HL-60 (cell line): ENCODE data around the gene PCSK5.
"Not testable (repeated sequence)": the region's sequence is repeated elsewhere in the genome, so short reads cannot be mapped to it uniquely, and the experiment has no call there.

Source experiments
- DNase-seq, 2 experiments: peaks; one replicate each; pipeline ENCODE4 v3.0.0-alpha.2; 2010 to 2020; ENCODE audit warnings: low read depth in 1 of 2, low spot score in 1 of 2
- H3K27ac ChIP-seq: fragments of 250-450 bp; sonication (Bioruptor Pico); replicated peaks from 2 replicates; pipeline ENCODE4 v1.5.1; 2020; ENCODE audit warnings: mild to moderate bottlenecking, moderate library complexity
- H3K27me3 ChIP-seq: fragments of 250-450 bp; sonication (Bioruptor Pico); 2 replicates; pipeline ENCODE4 v1.5.1; 2021; ENCODE audit warnings: mild to moderate bottlenecking, moderate library complexity; ENCODE audit not compliant: insufficient read depth, poor library complexity, severe bottlenecking
- H3K4me3 ChIP-seq: replicated peaks from 2 replicates; pipeline ENCODE4 v1.5.1; 2011; ENCODE audit warnings: mild to moderate bottlenecking, control low read depth, low read length; ENCODE audit not compliant: insufficient read depth
- CTCF ChIP-seq: IDR thresholded peaks from one replicate; pipeline ENCODE4 v1.5.1; 2011; ENCODE audit warnings: low read length, control low read depth, inconsistent platforms; ENCODE audit not compliant: insufficient read depth
- GABPA ChIP-seq: IDR thresholded peaks from 2 replicates; pipeline ENCODE4 v1.6.1; 2012; ENCODE audit warnings: low read depth
- POLR2AphosphoS5 ChIP-seq: IDR thresholded peaks from 2 replicates; pipeline ENCODE4 v1.6.1; 2012; ENCODE audit warnings: low read depth
- SPI1 ChIP-seq: IDR thresholded peaks from 2 replicates; pipeline ENCODE4 v1.6.1; 2012; ENCODE audit warnings: low read depth, mild to moderate bottlenecking, borderline replicate concordance
- TF ChIP-seq, protein P1 (sequence below): IDR thresholded peaks from 2 replicates; pipeline ENCODE4 v1.6.1; 2012; ENCODE audit warnings: low read depth; ENCODE audit not compliant: insufficient replicate concordance

The PCSK5 gene

GRCh38 chr9:76362332-76363031, 472.0 kb downstream of the PCSK5 start:
- H3K27ac ChIP-seq, H3K4me3 ChIP-seq, DNase-seq, H3K27me3 ChIP-seq: not testable (repeated sequence)

DNA sequence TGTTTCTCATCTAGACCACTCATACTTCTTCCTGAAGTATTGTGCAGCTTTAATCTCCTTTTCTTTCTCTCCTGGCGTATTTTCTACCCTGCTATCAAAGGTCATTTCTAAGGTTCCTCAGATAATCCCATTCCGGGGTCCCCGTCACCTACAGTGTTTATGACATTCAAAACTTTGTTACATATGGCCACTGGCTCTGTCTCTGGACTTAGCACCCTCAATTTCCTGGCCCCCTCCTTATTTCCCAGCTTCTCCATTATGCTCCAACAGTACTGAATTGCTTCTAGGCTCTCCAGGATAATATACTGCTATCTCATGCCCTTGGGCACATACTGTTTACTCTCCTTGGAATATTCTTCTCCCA, 472.5 kb downstream of the PCSK5 start:
- no peak overlapping the region for H3K4me3 ChIP-seq
- TF ChIP-seq POLR2AphosphoS5 (no peak), CTCF (no peak), GABPA (no peak), SPI1 (no peak)
- TF ChIP-seq, protein P1, sequence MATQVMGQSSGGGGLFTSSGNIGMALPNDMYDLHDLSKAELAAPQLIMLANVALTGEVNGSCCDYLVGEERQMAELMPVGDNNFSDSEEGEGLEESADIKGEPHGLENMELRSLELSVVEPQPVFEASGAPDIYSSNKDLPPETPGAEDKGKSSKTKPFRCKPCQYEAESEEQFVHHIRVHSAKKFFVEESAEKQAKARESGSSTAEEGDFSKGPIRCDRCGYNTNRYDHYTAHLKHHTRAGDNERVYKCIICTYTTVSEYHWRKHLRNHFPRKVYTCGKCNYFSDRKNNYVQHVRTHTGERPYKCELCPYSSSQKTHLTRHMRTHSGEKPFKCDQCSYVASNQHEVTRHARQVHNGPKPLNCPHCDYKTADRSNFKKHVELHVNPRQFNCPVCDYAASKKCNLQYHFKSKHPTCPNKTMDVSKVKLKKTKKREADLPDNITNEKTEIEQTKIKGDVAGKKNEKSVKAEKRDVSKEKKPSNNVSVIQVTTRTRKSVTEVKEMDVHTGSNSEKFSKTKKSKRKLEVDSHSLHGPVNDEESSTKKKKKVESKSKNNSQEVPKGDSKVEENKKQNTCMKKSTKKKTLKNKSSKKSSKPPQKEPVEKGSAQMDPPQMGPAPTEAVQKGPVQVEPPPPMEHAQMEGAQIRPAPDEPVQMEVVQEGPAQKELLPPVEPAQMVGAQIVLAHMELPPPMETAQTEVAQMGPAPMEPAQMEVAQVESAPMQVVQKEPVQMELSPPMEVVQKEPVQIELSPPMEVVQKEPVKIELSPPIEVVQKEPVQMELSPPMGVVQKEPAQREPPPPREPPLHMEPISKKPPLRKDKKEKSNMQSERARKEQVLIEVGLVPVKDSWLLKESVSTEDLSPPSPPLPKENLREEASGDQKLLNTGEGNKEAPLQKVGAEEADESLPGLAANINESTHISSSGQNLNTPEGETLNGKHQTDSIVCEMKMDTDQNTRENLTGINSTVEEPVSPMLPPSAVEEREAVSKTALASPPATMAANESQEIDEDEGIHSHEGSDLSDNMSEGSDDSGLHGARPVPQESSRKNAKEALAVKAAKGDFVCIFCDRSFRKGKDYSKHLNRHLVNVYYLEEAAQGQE: no peak
- DNase-seq: no peak
- no peak overlapping the region for H3K27ac ChIP-seq
- no peaks in the 10 kb centered on the region for H3K27me3 ChIP-seq

DNA sequence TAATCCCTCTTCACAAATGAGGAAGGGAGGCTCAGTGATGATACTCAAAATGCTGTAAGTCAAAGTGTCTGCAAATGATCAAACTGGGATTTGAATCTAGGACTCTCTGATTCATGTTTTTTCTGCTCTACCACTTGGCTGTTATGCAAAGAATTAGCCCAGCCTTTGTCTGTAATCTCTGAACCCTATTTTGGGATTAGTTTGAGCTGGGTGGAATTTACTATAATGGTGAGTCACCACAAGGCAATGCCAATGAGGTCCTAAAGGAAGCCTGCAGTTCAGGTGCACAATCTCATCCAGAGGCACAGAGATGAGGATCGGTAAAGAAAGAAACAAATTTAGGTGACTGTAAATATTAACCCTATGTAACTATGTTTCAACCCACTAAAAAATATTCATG, 474.6 kb downstream of the PCSK5 start:
- DNase-seq: no peak
- Histone ChIP-seq H3K27me3 (no peaks in the 10 kb centered on the region), H3K4me3 (no peak overlapping the region)

More for the DNA sequence above, 474.6 kb downstream of the PCSK5 start:
- no peak overlapping the region for H3K27ac ChIP-seq
- TF ChIP-seq POLR2AphosphoS5: no peak
- no peak for TF ChIP-seq SPI1
- TF ChIP-seq GABPA: no peak
- TF ChIP-seq, protein P1: no peak
- no peak for TF ChIP-seq CTCF
